CD4-positive, alpha-beta T cell treated with Interleukin-4 for 4 hours (primary cell): ENCODE results near the gene RALY.

Experiments used
- DNase-seq: peaks from one replicate; pipeline ENCODE4 v3.0.0-alpha.2; 2020

The RALY gene

DNA sequence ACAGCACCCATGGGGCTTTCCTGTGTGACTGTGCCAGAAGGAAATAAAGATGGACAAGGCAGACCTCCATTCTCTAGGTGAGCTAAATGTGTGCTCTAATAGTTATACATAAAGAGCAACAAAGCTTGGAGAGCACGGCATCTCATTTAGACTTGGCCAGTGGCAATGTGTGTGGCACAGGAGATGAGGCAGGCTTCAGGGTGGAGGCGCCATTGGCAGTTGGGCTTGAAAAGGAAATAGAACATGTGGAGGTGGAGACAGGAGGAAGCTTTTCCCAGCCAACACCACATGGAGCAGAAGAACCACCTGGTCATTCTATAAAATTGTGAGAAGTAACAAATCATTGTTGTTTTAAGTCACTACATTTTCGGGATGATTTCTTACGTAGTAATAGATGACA lies 3.6 kb upstream of the RALY start:
- DNase-seq, result no peak

DNA sequence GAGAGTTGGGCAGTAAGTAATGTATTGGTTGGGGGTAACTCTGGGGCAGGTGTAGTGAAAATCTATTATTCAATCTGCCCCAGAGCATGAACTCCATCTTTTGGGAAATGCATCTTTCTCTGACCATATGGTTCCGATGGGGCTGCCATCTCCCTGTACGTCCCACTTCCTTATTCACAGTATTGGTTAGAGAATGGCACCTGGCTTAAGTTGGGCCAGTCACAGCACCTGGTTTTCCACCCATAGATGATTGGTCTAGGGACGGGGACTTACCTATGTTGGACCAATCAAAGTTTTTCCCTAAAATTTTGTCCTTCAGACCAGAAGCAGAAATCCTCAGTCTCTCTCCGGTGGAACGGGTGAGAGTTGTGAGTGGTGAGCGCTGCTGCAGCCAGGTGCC lies 2.2 kb upstream of the RALY start:
- no peak for DNase-seq

DNA sequence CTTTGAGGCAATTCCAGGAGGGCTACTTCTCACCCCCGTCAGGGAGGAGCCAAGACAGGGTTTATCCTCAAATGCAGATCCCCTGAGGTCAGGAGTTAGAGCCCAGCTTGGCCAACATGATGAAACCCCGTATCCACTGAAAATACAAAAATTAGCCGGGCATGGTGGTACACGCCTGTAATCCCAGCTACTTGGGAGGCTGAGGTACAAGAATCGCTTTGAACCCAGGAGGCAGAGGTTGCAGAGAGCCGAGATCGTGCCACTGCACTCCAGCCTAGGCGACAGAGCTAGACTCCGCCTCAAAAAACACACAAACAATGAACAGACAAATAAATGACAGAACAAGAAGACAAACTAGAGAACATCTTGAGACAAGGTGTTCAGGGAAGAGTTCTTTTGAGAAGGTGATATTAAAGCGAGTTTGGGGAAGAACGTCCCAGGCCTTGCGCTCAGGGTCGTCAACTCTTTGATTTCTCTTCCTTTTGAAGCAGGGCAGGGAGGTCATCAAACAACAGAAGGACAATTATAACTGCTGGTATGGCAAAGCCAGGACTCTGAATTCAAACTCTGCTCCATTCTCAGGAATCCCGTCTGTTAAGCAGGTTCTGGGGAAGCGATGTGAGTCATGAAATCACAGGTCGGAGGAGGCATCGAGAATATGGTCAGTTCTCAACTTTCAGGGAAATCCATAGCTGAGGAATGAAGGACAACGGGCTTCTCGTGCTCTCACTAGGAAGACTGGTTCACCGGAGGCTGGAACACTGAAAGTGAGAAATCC lies 1.4 kb upstream of the RALY start:
- peak; percentile 21 for DNase-seq

DNA sequence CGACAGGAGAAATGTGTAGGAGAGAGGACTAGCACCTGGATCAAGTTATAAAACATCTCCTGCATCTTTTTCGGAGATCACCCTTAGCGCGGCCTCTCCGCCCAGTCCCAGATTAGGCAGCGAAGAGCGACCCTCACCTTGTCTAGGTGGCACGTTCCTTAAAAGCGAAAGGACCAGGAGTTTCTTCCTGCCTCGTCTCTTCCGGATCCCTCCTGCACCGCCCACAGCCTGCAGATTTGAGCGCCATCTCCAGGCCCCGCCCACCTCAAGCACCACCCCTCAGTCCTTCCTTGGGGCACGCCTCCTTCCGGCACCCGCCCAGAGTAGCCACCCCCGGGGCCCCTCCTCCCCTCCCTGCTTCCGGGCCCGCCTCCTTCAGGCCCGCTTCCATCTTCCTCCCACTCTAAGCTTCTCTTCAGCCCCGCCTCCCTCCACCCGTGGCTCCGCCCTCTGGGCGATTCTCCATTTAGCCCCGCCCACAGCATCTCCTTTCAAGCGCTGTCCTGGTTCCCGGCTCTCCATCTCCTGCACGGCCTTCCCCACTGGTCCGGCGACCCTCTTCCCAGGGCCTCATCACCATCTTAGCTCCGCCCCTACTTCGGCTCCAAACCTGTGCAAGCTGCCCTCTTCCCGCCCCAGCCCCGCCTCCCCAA lies 662 bp upstream of the RALY start:
- DNase-seq, result peak; percentile 98

DNA sequence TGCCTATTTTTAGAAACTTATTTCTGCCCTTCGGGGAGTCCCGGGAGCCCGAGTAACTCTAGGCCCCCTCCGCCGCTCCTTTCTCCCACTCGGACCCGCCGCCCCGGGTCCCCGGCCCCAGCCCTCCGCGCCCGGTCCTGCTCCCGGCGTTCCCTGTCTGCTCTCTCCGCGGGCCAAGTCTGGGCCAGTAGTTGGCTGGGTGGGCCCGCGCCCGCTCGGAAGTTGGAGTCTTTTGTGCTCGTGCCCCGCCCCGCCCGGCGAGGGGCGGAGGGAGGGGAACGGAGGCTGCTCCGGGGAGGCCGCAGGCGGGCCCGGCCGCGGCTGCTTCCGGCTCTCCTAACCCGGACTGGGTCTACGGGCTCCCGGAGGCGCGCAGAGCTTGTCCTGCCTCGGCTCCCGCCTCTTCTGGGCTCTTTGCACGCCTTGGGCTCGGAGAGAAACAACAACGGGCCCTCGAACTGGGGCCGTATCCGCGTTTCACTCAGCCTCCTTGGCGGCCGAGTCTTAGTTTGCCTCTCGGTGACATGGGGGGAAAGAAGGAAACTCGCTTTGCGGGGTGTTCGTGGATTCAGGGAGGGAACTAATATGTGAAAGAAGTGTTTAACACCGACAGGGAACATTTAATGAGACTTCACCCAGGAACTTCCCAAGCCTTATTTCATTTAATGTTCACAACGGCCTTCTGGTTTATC lies 657 bp downstream of the RALY start:
- peak; percentile 70 for DNase-seq

- no peak for DNase-seq
Observed at GRCh38 chr20:33995053-33995831, 1.5 kb downstream of the RALY start.

DNA sequence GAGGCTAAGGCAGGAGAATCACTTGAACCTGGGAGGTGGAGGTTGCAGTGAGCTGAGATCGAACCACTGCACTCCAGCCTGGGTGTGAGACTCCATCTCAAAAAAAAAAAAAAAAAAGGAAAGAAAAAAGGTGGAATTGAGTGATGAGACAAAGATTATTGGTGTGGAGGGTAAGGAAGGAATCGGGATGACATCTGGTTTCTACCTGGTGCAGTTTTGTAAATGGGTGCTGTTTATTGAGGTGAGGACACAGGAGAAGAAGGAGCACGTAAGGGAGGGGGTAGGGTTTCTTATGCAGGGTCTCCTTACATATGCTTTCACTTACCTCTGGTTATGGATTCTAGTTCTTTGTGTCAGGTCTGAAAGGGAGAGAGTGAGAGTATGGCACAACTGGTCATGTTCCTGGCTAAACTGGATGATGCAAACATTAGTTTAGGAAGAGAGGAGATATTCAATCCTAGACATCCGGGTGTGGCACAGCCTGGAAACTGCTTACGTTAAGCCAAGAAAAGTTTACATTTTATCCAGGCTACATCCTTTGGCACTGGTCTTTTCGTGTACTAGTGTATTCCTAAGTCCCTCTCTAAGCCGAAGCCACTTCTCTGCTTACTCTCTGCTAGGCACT lies 5.4 kb downstream of the RALY start:
- no peak for DNase-seq

DNA sequence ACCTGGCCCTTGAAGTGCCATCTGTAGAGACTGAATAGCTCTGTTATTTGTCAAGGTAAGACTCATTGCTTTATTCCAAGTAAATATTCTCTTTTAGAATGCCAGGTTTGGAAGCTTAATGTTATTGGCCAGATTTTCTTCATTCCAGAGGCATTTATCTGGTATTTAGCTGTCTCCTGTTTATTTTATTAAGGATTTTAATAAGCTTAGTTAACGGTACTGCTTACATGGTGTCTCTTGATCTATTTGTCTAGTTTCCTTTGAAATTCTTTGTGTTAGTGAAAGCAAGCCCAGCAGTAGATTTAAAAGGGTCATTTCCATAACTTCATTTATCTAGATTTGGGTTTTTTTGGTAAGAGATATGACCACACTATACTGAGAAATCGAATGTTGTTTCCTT lies 7.7 kb downstream of the RALY start:
- DNase-seq, result no peak

- DNase-seq, result no peak
Observed at GRCh38 chr20:34004227-34004626, 10.5 kb downstream of the RALY start.

DNA sequence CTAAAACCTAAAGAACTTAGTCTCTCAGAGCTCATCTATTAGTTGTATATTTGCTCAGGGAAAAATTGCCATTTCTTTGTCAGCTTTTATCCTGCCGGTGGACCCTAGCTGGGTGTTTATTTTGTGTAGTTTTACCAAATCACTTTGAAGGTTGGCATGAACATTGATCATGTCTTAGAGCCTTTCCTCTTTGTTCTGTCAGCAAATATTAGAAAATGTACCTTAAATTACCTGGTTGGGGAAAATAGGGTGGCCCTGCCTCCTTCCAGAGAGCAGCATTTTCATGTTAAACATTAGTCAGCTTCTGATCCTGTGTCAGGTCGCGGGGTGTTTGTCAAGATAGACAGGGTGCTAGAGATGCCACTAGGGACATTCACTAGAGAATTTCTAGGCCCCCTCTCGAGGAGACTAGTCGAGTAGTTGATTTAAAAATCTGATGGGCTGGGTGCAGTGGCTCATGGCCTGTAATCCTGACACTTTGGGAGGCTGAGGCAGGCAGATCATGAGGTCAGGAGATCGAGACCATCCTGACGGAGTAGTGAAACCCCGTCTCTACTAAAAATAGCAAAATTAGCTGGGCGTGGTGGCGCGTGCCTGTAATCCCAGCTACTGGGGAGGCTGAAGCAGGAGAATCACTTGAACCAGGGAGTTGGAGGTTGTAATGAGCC lies 11.2 kb downstream of the RALY start:
- DNase-seq, result no peak

- no peak for DNase-seq
Observed at GRCh38 chr20:34006619-34007018, 12.9 kb downstream of the RALY start.

GRCh38 chr20:34008477-34008876 lies 14.8 kb downstream of the RALY start:
- no peak for DNase-seq

DNA sequence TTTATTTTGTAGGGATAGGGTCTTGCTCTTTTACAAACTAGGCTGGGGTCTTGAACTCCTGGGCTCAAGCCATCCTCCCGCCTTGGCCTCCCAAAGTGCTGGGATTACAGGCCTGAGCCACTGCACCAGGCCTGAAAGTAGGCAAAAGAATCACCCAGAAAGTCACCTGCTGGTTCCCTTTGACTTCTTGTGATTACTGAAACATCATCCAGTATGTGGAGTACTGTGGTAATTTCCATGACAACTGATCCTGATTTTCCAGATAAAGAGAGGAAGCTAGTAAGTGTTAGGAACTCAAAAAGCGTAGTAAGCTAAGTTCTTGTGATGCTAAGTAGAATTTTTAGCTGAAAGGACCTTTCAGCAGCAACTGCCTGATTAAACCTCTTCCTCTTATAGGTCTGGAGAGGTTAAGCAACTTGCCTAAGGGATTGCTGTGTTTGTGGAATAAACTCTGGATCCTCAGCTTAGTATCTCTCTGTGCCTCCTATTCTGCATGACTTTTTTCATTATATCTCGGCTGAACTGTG lies 16.8 kb downstream of the RALY start:
- DNase-seq, result no peak

GRCh38 chr20:34011275-34011674 lies 17.6 kb downstream of the RALY start:
- no peak for DNase-seq

DNA sequence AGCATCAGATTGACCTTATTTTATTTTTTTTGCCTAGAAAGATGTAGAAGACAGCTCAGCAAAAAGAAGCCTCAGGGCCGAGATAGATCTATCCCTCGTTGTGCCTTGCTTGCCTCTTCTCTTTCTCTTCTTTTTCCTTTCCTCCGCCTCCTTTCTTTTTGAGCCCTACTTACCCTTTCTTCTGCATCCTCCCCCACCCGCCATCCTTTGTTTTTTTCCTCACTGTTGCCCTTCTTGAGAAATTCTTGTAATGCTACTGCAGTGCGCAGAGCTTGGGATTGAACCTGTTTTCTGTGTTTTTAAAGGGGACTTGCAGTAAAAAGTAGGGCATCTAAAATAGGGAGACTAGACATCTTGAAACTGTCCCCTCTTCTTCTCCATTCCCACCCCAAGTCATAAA lies 18.6 kb downstream of the RALY start:
- no peak for DNase-seq

DNA sequence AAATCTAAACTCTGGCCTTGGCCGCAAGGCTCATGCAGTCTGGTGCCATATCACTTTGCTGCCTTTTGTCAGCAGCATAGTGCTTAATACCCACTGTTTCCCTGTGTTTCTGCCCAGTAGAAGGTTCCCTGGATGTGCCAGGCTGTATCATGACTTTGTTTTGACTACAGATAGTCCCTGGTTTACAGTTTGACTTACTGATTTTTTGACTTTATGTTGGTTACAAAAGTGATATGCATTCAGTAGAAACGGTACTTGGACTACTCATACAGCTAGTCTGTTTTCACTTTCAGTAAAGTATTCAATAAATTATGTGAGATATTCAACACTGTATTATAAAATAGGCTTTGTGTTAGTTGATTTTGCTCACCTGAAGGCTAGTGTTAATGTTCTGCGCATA lies 19.0 kb downstream of the RALY start:
- DNase-seq, result no peak

DNA sequence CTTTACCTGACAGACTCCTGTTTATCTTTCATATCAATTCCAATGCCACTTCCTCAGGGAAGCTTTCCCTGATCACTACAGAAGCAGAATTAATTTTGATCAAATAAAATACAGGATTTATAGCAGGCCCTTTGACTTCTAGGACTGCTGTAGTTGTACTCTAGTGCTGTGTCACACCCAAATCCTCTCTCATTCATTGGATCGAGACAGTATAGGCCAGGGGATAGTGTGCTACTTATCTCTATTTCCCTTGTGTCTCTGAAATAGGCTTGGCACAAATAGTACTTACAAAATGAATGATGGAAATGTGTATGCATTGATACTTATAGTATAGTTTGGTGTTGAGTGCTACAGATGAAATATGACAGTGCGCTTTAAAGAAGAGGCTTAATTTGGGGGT lies 19.8 kb downstream of the RALY start:
- no peak for DNase-seq

- DNase-seq, result no peak
Observed at GRCh38 chr20:34014878-34015277, 21.2 kb downstream of the RALY start.

DNA sequence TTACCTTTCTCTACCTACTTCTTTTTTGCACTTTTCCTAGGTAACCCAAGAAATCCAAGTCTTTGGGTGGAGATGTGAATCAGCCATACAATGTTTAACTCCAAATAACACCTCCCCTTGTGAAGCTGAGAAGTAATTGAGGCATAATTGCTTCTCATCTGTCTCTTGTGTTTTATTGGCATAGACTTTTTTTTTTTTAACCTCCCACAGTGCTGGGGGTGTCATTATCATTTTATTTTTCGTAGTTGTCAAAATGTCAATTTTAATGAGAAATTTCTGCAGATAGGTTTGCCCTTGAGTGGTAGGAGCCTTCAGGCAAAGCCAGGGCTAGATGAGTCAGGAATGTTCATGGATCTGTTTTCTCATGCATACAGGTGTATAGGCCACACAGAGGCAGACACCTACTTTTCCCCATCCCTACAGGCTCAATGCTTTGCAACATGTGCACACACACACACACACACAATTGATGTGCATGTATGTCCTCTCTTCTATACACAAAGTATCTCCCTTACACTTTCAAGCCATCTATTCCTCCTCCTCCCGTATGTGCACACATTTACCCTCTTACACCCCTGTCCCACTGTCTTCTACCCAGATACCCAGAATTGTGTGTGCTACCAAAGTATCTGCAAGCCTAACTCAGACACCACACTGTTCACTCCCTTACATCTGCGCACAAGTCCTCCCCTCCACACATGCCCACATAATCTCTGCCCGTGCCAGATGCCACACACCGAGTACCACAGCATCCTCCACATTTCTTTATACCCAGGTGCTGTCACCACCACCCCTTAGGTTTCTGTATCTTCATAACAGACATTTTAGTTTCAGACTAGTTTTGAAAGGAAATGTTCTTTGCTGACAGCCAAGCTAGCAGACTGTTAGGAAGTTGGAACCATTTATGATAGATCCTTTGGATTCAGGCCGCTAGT lies 22.0 kb downstream of the RALY start:
- no peak for DNase-seq

GRCh38 chr20:34016736-34017135 lies 23.0 kb downstream of the RALY start:
- no peak for DNase-seq

DNA sequence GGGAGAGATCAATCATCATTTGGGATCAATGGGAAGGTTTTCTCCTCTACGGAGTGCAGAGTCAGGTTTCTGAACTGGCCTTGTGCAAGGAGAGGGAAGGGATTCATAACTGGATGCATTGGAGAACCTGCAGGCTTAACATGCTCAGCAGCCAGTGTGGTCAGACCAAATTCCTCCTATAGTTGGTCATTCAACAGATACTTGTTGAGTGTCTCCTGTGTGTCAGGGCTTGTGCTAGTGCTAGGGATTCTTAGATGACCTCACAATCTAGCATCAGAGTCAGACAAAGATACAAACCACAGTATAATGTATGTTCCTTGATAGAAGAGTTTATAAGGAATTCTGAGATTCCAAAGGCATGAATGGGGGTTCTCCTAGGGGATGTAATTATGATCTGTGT lies 23.9 kb downstream of the RALY start:
- DNase-seq, result no peak
